ENCODE measurements around the gene MPC1.
A peak's percentile ranks its signal among the peaks of the same experiment; 100 is the strongest.

The MPC1 gene

GRCh38 chr6:166382933-166383801 lies at the start of gene MPC1:
TSS of gene MPC1 (minus strand) at chr6:166382940. CDS start at chr6:166382876, 64 bp downstream.
- peak; percentile 97 for DNase-seq

GRCh38 chr6:166430269-166430668 lies 47.5 kb upstream of the MPC1 start:
- DNase-seq: no peak

GRCh38 chr6:166424431-166424830 lies 41.7 kb upstream of the MPC1 start:
- no peak for DNase-seq

DNA sequence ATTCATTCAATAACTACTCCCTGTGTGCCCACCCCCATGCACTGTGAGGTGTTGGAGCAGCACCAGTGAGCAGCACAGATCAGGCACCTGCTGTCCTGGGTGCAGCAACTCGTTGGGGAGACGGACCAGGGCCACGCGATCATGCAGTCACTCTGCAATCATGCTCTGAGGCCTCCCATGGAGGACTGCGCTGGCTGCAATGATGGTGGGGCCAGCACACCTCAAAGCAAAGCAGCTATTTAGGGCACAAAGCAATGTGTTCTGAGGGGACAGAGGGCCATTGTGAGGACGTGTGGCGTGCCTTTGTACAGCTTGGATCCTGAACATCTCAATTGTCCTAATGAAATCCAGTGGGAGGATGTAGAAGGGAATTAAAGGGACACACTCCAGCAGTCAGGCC lies 41.0 kb upstream of the MPC1 start:
- no peak for DNase-seq

- no peak for DNase-seq
These were observed 40.5 kb upstream of the MPC1 start for GRCh38 chr6:166423051-166423745.

- no peak for DNase-seq
These were observed 39.6 kb upstream of the MPC1 start for GRCh38 chr6:166422201-166422940.

DNA sequence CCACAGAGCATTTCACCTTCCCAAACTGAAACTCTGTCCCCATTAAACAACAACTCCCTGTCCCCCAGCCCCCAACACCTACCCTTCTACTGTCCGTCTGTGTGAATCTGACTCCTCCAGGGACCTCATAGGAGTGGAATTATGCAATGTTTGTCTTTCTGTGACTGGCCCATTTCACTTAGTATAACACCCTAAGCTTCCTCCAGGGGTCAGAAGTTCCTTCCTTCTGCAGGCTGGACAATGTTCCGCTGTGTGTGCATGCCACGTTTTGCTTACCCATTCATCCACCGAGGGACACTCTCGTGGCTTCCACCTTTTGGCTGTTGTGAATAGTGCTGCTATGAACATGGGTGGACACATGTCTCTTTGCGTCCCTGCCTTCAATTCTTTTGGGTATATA lies 37.6 kb upstream of the MPC1 start:
- no peak for DNase-seq

- no peak for DNase-seq
These were observed 37.0 kb upstream of the MPC1 start for GRCh38 chr6:166419717-166420116.

DNA sequence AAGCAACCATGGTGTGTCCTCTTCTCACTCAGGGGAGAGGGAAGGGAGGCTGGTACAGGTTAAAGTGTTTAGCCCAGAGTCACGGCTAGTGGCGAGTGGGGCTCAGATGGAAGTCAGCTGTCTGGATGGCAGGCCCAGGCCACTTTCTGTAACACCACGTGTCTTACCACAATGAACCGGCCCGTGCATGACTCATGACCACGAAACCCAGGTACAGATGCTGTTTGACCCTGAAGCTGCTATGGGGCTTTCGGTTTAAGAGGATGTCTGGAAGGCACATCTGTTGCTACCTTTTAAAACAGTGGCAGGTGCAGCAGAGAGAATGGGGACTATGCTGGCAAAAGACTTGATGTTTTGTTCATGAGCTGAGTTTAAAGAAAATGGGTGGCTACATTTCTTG lies 36.5 kb upstream of the MPC1 start:
- DNase-seq: no peak

DNA sequence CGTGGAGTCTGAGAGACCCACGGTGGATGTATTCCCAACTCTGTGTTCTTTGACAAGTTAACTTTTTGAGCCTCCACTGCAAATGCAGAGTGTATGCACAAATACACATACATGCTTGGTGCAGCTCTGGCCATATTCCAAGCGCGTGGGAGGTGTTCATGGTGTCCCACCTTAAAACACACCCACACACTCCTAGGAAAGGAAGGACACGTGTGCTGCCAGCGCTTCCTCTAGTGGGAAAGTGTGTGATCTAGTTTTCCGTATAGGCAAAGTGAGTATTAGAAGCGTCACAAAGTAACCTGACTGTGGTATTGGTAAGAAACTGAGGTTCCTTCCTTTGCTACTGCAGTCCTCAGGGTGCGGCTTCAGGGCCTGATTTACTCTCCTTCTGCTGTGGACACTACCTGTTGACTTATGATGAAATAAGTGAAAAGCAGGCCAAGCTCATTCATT lies 36.0 kb upstream of the MPC1 start:
- no peak for DNase-seq

GRCh38 chr6:166417285-166417691 lies 34.5 kb upstream of the MPC1 start:
- DNase-seq: no peak

GRCh38 chr6:166415833-166416347 lies 33.1 kb upstream of the MPC1 start:
- no peak for DNase-seq

GRCh38 chr6:166415306-166415705 lies 32.6 kb upstream of the MPC1 start:
- no peak for DNase-seq

- no peak for DNase-seq
These were observed 30.8 kb upstream of the MPC1 start for GRCh38 chr6:166413491-166413951.

GRCh38 chr6:166412911-166413384 lies 30.2 kb upstream of the MPC1 start:
- no peak for DNase-seq

- DNase-seq: no peak
These were observed 29.6 kb upstream of the MPC1 start for GRCh38 chr6:166412156-166412910.

GRCh38 chr6:166411721-166412151 lies 29.0 kb upstream of the MPC1 start:
- no peak for DNase-seq

DNA sequence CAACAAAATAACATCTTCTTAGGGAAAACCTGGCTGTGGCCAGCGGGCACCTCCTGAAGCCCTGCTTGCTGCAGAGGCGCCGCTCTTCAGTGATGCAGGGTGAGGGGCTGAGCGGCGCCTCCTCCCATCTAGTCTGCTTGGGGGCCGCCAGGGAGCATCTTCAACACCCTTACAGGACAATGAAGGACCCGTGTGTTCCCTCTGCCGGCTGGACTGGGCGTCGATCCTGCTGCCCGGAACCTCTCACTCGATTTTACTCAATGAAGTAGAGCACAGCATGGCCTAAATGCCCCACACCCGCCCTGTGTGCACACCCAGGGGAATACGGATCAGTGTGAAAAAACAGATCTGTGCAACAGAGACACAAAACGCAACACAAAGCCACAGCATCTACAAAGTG lies 28.5 kb upstream of the MPC1 start:
- no peak for DNase-seq

- DNase-seq: no peak
These were observed 27.7 kb upstream of the MPC1 start for GRCh38 chr6:166410426-166410935.

GRCh38 chr6:166408936-166409755 lies 26.4 kb upstream of the MPC1 start:
- no peak for DNase-seq

GRCh38 chr6:166406197-166406596 lies 23.5 kb upstream of the MPC1 start:
- DNase-seq: no peak
